NB4 (cell line): ENCODE data around the gene EIF3K.

Experiments used
- DNase-seq: peaks from one replicate; pipeline ENCODE4 v3.0.0; 2010; ENCODE audit warnings: low read depth
- H3K4me3 ChIP-seq: one replicate; pipeline ENCODE4 v1.5.1; 2011; ENCODE audit warnings: mild to moderate bottlenecking, low read depth, low read length, moderate library complexity
- CTCF ChIP-seq: IDR thresholded peaks from one replicate; pipeline ENCODE4 v1.5.1; 2012; ENCODE audit warnings: low read depth, low read length
- MAX ChIP-seq: IDR thresholded peaks from 2 replicates; pipeline ENCODE4 v1.6.1; 2011; ENCODE audit warnings: low read depth, low read length
- MYC ChIP-seq: IDR thresholded peaks from 2 replicates; pipeline ENCODE4 v1.6.1; 2011; ENCODE audit warnings: low read depth, low read length
- POLR2A ChIP-seq: IDR thresholded peaks from 2 replicates; pipeline ENCODE4 v1.6.1; 2011; ENCODE audit warnings: mild to moderate bottlenecking; ENCODE audit not compliant: insufficient read length; ENCODE audit errors: extremely low read depth

The EIF3K gene

GRCh38 chr19:38635483-38636399, 16.8 kb downstream of the EIF3K start:
- TF ChIP-seq MAX (no peak), POLR2A (no peak), CTCF (no peak), MYC (no peak)
- no peak for DNase-seq
- no peak overlapping the region for H3K4me3 ChIP-seq

GRCh38 chr19:38638461-38638860, 19.5 kb downstream of the EIF3K start:
- DNase-seq = no peak
- H3K4me3 ChIP-seq = no peak overlapping the region
- TF ChIP-seq MAX (no peak), POLR2A (no peak), CTCF (no peak), MYC (no peak)

GRCh38 chr19:38639679-38640078, 20.7 kb downstream of the EIF3K start:
- no peak for TF ChIP-seq MYC
- TF ChIP-seq POLR2A = no peak
- no peak for TF ChIP-seq CTCF
- no peak for DNase-seq
- no peak overlapping the region for H3K4me3 ChIP-seq

- no peak overlapping the region for H3K4me3 ChIP-seq
- no peak for DNase-seq
- TF ChIP-seq CTCF (no peak), POLR2A (no peak), MAX (no peak), MYC (no peak)
Observed at GRCh38 chr19:38640368-38640767, 21.4 kb downstream of the EIF3K start.

GRCh38 chr19:38642176-38642575, 23.2 kb downstream of the EIF3K start:
- no peak for TF ChIP-seq POLR2A
- TF ChIP-seq CTCF = no peak
- TF ChIP-seq MYC = no peak
- TF ChIP-seq MAX = no peak
- no peak for DNase-seq
- H3K4me3 ChIP-seq = no peak overlapping the region
